Keratinocyte (primary cell): ENCODE results near the gene VAV2.

Source experiments
- CTCF ChIP-seq, 3 experiments: IDR thresholded peaks in 1 of 3; conservative IDR thresholded peaks in 1 of 3; optimal IDR thresholded peaks in 1 of 3; 2 replicates in 2 of 3; 3 replicates in 1 of 3; pipeline versions ENCODE3 to v1.5.1; 2011; ENCODE audit warnings: low read length in 3 of 3, mild to moderate bottlenecking in 3 of 3, moderate library complexity in 2 of 3, control low read depth in 1 of 3, inconsistent platforms in 1 of 3; ENCODE audit not compliant: insufficient read depth in 2 of 3; ENCODE audit errors: extremely low read depth in 1 of 3
- EZH2 ChIP-seq: IDR thresholded peaks from one replicate; pipeline ENCODE4 v1.6.1; 2012; ENCODE audit warnings: inconsistent platforms, mild to moderate bottlenecking, low read length, moderate library complexity

DNA sequence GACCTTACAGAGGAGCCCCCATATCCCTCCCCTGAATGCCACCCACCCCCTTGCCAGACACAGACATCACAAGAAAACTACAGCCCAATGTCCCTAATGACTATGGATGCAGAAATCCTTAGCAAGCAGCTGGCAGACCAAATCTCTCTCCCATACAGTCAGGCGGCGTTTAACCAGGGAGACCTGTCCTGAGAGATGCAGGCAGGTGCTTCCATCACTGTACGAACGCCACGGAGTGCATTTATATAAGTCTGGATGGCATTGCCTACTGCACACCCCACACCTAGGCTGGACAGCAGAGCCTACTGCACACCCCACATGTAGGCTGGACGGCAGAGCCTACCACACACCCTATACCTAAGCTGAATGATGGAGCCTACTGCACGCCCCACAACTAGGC, 219.5 kb downstream of the VAV2 start:
- TF ChIP-seq CTCF (optimal IDR thresholded peaks at IDR 0.05 in 1 of 3, IDR thresholded peaks at IDR 0.05 in 1 of 3, conservative IDR thresholded peaks at IDR 0.05 in 1 of 3; ENCODE audit: extremely low read depth in 1 of 3, insufficient read depth in 2 of 3, low read length in 3 of 3) = no peak
- no peak for TF ChIP-seq EZH2
